Trophoblast cell (in vitro differentiated cells and primary cell): ENCODE data around the gene EIF4E3.

Source experiments
- DNase-seq, 2 donors: peaks; one replicate each; pipeline ENCODE4 v3.0.0-alpha.2; 2016
- H2AFZ ChIP-seq: 2 replicates; pipeline ENCODE4 v1.6.1; 2013; ENCODE audit warnings: low read length, moderate library complexity, mild to moderate bottlenecking; ENCODE audit not compliant: insufficient read depth, poor library complexity
- H2AK5ac ChIP-seq: 2 replicates; pipeline ENCODE4 v1.6.1; 2013; ENCODE audit warnings: mild to moderate bottlenecking, low read length
- H2BK120ac ChIP-seq: 2 replicates; pipeline ENCODE4 v1.6.1; 2013; ENCODE audit warnings: low read length, mild to moderate bottlenecking, moderate library complexity; ENCODE audit not compliant: insufficient read depth, poor library complexity
- H2BK12ac ChIP-seq: 2 replicates; pipeline ENCODE4 v1.6.1; 2013; ENCODE audit warnings: mild to moderate bottlenecking, low read length, moderate library complexity
- H2BK5ac ChIP-seq: 2 replicates; pipeline ENCODE4 v1.6.1; 2013; ENCODE audit warnings: low read length, low read depth, moderate library complexity, mild to moderate bottlenecking; ENCODE audit not compliant: poor library complexity
- H3K14ac ChIP-seq: 2 replicates; pipeline ENCODE4 v1.6.1; 2013; ENCODE audit warnings: mild to moderate bottlenecking, low read length
- H3K18ac ChIP-seq: 2 replicates; pipeline ENCODE4 v1.6.1; 2013; ENCODE audit warnings: mild to moderate bottlenecking, low read length
- H3K23ac ChIP-seq: 2 replicates; pipeline ENCODE4 v1.6.1; 2013; ENCODE audit warnings: low read length
- H3K27ac ChIP-seq: 2 replicates; pipeline ENCODE4 v1.5.1; 2013; ENCODE audit warnings: low read depth, mild to moderate bottlenecking, inconsistent platforms, low read length, moderate library complexity
- H3K27me3 ChIP-seq: 2 replicates; pipeline ENCODE4 v1.6.1; 2013; ENCODE audit warnings: inconsistent platforms, mild to moderate bottlenecking, low read length, moderate library complexity; ENCODE audit not compliant: insufficient read depth
- H3K36me3 ChIP-seq, 2 experiments: 1 replicate in 1 of 2; 2 replicates in 1 of 2; pipeline ENCODE4 v1.6.1; 2013; ENCODE audit warnings: low read length in 2 of 2, mild to moderate bottlenecking in 2 of 2, moderate library complexity in 1 of 2; ENCODE audit not compliant: insufficient read depth in 2 of 2, control insufficient read depth in 1 of 2
- H3K4ac ChIP-seq: 2 replicates; pipeline ENCODE4 v1.6.1; 2013; ENCODE audit warnings: low read depth, mild to moderate bottlenecking, low read length, moderate library complexity
- H3K4me1 ChIP-seq, 2 experiments: 1 replicate in 1 of 2; 2 replicates in 1 of 2; pipeline ENCODE4 v1.6.1; 2013; ENCODE audit warnings: low read length in 2 of 2, mild to moderate bottlenecking in 2 of 2, moderate library complexity in 1 of 2; ENCODE audit not compliant: insufficient read depth in 2 of 2, control insufficient read depth in 1 of 2
- H3K4me2 ChIP-seq: 2 replicates; pipeline ENCODE4 v1.6.1; 2013; ENCODE audit warnings: inconsistent platforms, mild to moderate bottlenecking, low read length, moderate library complexity
- H3K4me3 ChIP-seq: 2 replicates; pipeline ENCODE4 v1.5.1; 2013; ENCODE audit warnings: mild to moderate bottlenecking, low read depth, low read length, inconsistent platforms
- H3K79me1 ChIP-seq: one replicate; pipeline ENCODE4 v1.6.1; 2013; ENCODE audit warnings: low read length
- H3K79me2 ChIP-seq: 2 replicates; pipeline ENCODE4 v1.6.1; 2013; ENCODE audit warnings: low read length, mild to moderate bottlenecking; ENCODE audit not compliant: control insufficient read depth, insufficient read depth, poor library complexity
- H3K9ac ChIP-seq: 2 replicates; pipeline ENCODE4 v1.6.1; 2013; ENCODE audit warnings: mild to moderate bottlenecking, low read length
- H3K9me3 ChIP-seq: 2 replicates; pipeline ENCODE4 v1.6.1; 2013; ENCODE audit warnings: low read depth, mild to moderate bottlenecking, control low read depth, inconsistent platforms, low read length; ENCODE audit not compliant: insufficient read depth
- H4K12ac ChIP-seq: 2 replicates; pipeline ENCODE4 v1.6.1; 2013; ENCODE audit warnings: low read depth, mild to moderate bottlenecking, low read length, moderate library complexity
- H4K8ac ChIP-seq: 2 replicates; pipeline ENCODE4 v1.6.1; 2013; ENCODE audit warnings: low read depth, mild to moderate bottlenecking, low read length, moderate library complexity
- H4K91ac ChIP-seq: one replicate; pipeline ENCODE4 v1.6.1; 2013; ENCODE audit warnings: low read depth, mild to moderate bottlenecking, low read length, moderate library complexity
- WGBS: extraction: QIAGEN DNeasy Blood & Tissue Kit; methylation state at CpG from one replicate; pipeline ENCODE4 v1.1.7; 2013; ENCODE audit warnings: missing lambda C conversion rate; ENCODE audit not compliant: insufficient read length, insufficient coverage; ENCODE audit errors: extremely low coverage; 5-methylcytosine and 5-hydroxymethylcytosine counted together

The EIF4E3 gene

GRCh38 chr3:71628522-71628921, 96.7 kb downstream of the EIF4E3 start:
- H3K27me3 ChIP-seq: no peaks in the 10 kb centered on the region
- H4K91ac ChIP-seq: no peak overlapping the region
- H4K8ac ChIP-seq: no peak overlapping the region
- H2BK12ac ChIP-seq: no peak overlapping the region
- no peak overlapping the region for H2BK120ac ChIP-seq
- no peak overlapping the region for H2AK5ac ChIP-seq
- no peaks in the 10 kb centered on the region for H3K36me3 ChIP-seq
- no peak overlapping the region for H2BK5ac ChIP-seq
- H3K14ac ChIP-seq: no peak overlapping the region
- H3K79me2 ChIP-seq: no peaks in the 10 kb centered on the region
- H3K9ac ChIP-seq: no peak overlapping the region
- no peak overlapping the region for H3K23ac ChIP-seq
- no peak overlapping the region for H3K4me2 ChIP-seq
- H3K4me1 ChIP-seq: no peaks in the 10 kb centered on the region
- H3K4ac ChIP-seq: no peak overlapping the region
- no peak overlapping the region for H2AFZ ChIP-seq
- no peak overlapping the region for H3K4me3 ChIP-seq
- WGBS: no CpG with 5 or more reads among the region's 6 CpGs
- no peak for DNase-seq
- no peak overlapping the region for H3K18ac ChIP-seq
- no peaks in the 10 kb centered on the region for H3K9me3 ChIP-seq
- H3K27ac ChIP-seq: no peak overlapping the region
- no peak overlapping the region for H4K12ac ChIP-seq
- no peaks in the 10 kb centered on the region for H3K79me1 ChIP-seq

DNA sequence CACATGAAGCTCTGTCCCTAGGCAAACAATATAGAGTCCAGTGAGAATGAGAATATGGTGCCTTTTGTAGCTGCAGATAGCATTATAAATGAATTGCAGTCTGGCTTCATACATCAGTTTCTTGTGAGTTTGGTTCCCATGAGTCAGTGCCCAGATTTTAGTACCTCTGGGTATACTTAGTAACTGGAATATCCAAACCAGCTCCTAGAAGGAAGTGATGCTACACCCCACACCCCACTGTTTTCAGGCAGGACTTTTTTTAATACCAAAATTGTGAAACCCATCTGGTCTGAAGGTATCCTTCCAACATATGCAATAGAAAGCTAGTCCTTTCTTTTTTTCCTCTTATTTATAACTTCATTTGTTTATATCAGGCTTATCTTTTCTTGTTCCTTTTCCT, 99.5 kb downstream of the EIF4E3 start:
- Histone ChIP-seq H4K8ac (no peak overlapping the region), H3K36me3 (no peaks in the 10 kb centered on the region), H4K12ac (no peak overlapping the region), H3K4me3 (no peak overlapping the region), H3K9me3 (no peaks in the 10 kb centered on the region), H3K9ac (no peak overlapping the region), H3K4ac (no peak overlapping the region), H3K23ac (no peak overlapping the region), H3K79me1 (no peaks in the 10 kb centered on the region), H2BK5ac (no peak overlapping the region), H2BK120ac (no peak overlapping the region), H2AK5ac (no peak overlapping the region), H3K14ac (no peak overlapping the region), H3K27ac (no peak overlapping the region), H3K4me1 (no peaks in the 10 kb centered on the region), H3K4me2 (no peak overlapping the region), H3K18ac (no peak overlapping the region), H3K79me2 (no peaks in the 10 kb centered on the region), H2AFZ (no peak overlapping the region), H2BK12ac (no peak overlapping the region), H3K27me3 (no peaks in the 10 kb centered on the region), H4K91ac (no peak overlapping the region)
- no peak for DNase-seq
